GM21786 (cell line): ENCODE measurements around the gene TBC1D23.
"Not testable (repeated sequence)": the region's sequence is repeated elsewhere in the genome, so short reads cannot be mapped to it uniquely, and the experiment has no call there.

Experiments used
- ATAC-seq: cut with Tn5 transposase; IDR thresholded peaks from one replicate; pipeline ENCODE4 v1.9.1; 2021; ENCODE audit not compliant: unreplicated experiment

Gene TBC1D23

DNA sequence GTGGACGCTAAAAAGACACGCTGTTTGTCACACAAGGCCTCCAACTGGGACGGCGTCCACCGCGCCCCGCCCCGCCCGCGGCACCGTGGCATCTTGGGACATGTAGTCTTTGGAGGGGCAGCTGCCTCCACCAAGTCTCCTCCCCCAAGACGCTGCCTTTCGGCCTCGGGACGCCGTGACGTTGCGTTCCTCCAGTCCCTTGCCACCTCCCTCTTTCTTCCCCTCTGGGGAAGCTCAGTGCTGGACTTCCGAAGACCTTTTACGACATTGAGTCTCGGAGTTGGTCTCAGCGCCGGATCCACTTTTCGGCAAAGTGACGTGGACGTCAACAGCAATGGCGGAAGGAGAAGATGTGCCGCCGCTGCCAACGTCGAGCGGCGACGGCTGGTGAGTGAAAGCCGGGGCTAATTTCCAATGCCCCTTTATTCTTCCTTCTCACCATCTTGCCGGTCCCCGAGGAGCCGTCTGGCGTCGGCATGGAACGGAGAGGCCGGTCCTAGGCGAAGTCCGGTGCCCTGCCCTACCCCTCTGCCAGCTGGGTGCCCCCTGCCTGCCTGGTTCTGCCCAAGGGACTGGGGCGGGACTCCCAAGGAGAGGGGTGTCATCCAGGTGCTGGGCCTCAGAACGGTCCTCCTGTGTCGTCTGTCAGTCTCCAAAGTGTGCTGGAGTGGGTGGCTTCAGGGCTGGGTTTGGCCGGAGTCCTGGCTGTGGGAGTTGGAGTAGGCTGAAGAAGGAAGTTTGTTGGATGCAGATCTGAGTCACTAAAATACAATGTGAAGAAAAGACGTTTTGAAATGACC lies at the start of gene TBC1D23:
Gene TBC1D23 (plus strand): TSS at position 308 of the 800 bp plus-strand sequence. CDS start 27 bp downstream, at position 335.
- ATAC-seq, result peak; percentile 100

GRCh38 chr3:100213891-100214573 lies 46.8 kb upstream of the TBC1D23 start:
- no peak for ATAC-seq

DNA sequence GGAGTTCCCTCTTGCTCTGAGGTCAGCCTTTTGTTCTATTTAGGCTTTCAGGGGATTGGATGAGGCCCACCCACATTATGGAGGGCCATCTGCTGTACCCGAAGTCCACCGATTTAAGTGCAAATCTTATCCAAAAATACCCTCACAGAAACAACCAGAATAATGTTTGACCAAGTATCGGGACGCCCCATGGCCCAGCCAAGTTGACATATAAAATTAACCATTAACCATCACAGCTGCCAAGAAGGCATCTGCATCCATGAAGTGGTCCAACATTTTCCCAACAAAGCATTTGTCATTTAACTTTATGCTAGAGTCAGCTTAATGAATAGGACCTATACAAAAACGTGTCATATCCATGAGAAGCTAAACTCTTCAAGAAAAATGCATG lies 46.2 kb upstream of the TBC1D23 start:
- no peak for ATAC-seq

- ATAC-seq, result no peak
These were observed 44.1 kb upstream of the TBC1D23 start for GRCh38 chr3:100216713-100217112.

DNA sequence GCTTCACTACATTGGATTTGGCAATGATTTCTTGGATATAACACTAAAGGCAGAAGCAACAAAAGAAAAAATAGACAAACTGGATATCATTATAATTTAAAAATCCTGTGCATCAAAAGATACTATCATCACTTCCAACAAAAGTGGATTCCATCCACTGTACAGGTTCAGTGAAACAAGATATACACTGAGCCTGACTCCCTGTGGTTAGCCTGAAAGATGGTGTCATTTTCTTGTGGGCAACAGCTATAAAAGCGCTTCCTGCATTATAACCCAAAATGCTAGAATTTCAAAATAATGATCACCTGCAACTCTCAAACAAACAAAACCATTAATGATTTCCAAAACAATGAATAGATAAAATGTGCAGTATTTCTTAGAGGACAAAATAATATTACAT lies 39.6 kb upstream of the TBC1D23 start:
- no peak for ATAC-seq

- ATAC-seq, result no peak
These were observed 35.6 kb upstream of the TBC1D23 start for GRCh38 chr3:100225193-100225592.

DNA sequence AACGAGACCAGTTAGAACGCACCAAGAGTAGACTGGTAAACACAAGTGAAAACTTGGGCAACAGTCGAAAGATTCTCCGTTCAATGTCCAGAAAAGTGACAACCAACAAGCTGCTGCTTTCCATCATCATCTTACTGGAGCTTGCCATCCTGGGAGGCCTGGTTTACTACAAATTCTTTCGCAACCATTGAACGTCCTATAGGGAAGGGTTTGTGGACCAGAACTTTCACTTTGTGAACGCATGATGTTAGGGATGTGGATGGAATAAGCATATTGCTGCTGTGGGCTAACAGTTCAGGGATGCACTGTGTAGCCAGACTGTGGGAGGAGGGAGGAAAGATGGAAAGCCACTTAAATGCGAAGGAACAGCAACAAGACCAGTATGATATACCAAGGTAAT lies 34.9 kb upstream of the TBC1D23 start:
- no peak for ATAC-seq

DNA sequence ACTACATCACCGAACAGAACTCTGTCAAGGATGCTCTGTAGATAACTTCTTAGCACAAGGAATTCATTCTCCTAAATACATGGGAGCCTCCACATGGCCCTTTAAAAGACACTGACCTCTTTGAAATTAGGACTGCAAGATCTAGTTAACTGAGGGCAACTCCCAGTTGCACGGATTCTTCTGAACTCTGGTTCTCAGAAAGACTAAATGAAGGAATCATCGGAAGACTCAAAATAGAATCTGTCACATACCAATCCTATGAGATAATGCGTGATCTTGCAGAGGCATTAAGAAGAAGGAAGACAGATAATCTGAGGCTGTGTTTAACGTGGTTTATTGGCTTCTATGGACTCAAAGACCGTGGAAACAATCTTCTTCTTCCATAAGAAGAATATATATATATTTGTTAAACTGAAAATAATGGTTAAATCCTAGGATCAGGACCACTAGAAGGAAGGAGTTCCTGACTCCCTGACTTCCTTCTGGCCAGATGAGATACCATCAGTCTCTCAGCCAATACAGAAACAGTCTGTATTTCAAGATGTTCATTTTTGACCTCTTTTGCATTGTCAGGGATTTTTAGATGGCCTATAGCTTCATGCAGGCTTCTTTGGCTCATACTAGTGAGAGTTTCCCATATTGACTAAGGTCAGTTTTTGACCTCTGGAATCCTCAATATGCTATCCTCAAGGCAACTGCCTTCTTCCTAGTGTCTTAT lies 33.9 kb upstream of the TBC1D23 start:
- ATAC-seq, result no peak

- ATAC-seq, result no peak
These were observed 33.3 kb upstream of the TBC1D23 start for GRCh38 chr3:100227511-100227921.

- no peak for ATAC-seq
These were observed 32.5 kb upstream of the TBC1D23 start for GRCh38 chr3:100228247-100228646.

DNA sequence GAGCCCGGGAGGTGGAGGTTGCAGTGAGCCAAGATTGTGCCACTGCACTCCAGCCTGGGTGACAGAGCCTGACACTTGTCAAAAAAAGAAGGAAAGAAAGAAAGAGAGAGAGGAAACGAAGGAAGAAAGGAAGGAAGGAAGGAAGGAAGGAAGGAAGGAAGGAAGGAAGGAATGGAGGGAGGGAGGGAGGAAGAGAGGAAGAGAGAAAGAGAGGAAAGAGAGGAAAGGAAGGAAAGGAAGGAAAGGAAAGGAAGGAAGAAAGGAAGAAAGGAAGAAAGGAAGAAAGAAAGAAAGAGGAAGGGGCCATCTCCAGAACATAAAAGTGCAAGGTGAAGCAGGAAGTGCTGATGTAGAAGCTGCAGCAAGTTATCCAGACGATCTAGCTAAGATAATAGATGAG lies 31.6 kb upstream of the TBC1D23 start:
- not testable (repeated sequence) for ATAC-seq

GRCh38 chr3:100230710-100231109 lies 30.1 kb upstream of the TBC1D23 start:
- no peak for ATAC-seq

- no peak for ATAC-seq
These were observed 29.1 kb upstream of the TBC1D23 start for GRCh38 chr3:100231668-100232067.

DNA sequence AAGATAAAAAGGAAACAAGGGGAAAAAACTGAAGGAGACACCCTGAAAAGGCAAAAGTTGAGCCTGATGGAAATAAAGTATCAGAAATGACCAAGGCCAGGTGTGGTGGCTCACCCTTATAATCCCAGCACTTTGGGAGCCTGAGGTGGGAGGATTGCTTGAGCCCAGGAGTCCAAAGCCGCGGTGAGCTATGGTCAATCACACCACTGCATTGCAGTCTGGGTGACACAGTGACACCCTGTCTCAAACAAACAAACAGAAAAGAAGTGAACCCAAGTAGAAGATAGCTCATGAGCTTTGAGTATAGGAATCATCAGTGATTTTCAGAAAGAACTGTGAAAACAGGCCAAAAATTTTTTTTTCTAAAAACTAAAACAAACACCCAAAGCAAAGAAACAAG lies 26.4 kb upstream of the TBC1D23 start:
- ATAC-seq, result no peak

DNA sequence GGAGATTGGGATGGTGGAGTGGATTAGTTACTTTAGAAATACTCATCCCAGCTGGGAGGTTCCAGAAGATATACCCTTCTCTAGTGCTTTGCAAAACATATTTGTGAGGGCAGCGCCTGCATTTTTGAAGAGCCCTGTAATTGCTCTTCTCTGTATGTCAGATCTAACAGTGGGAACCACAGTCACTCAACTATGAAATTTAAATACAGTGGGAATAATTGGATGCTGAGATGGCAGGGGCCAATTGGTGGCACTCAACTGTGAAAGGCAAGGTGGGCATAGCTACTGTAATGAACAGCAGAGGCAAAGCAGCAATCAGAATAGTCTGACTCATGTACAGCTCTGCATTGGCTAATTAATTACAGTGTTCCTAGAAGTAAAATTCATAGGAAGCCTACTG lies 22.2 kb upstream of the TBC1D23 start:
- ATAC-seq, result no peak

- not testable (repeated sequence) for ATAC-seq
These were observed 18.3 kb upstream of the TBC1D23 start for GRCh38 chr3:100242471-100242870.

GRCh38 chr3:100244264-100244663 lies 16.5 kb upstream of the TBC1D23 start:
- no peak for ATAC-seq

GRCh38 chr3:100245136-100245535 lies 15.7 kb upstream of the TBC1D23 start:
- no peak for ATAC-seq

DNA sequence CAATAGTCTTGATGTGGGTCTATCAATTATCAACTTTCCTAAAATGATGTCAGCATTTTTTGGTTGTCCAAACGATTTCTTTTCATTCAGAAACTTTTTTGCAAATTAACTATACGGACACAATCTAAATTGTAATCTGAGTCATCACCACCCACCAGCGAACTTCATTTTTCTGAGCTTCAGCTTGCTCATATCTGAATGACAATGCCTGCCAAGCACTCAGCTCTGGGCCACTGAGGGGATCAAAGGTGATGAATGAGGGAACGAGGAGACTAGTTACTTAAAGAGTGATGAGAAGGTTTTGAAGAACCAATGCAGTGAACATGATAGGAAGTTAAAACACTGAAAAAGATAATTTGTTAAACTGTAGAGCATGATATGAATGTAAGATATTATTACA lies 14.9 kb upstream of the TBC1D23 start:
- ATAC-seq, result no peak

- ATAC-seq, result no peak
These were observed 13.8 kb upstream of the TBC1D23 start for GRCh38 chr3:100246999-100247398.

GRCh38 chr3:100252001-100252400 lies 8.8 kb upstream of the TBC1D23 start:
- ATAC-seq, result no peak
